WTC11 (cell line): ENCODE data around the gene THYN1. TPM values are rescaled to one million over a fixed set of nuclear protein-coding genes. Genes with fewer than 3 reads are reported as not detected.

Experiments used
- ATAC-seq: fragments of 200-7000 bp; cut with Tn5 transposase; 2 replicates; pipeline ENCODE4 v1.10.0; 2021; ENCODE audit warnings: mild to moderate bottlenecking, moderate library complexity
- CTCF ChIA-PET: fragments of 300-600 bp; sonication (Branson Sonifier 250); formaldehyde crosslinking; loops from one replicate; lab custom pipeline; 2021; ENCODE audit warnings: antibody characterized with exemption; lab: Charles Lee
- POLR2A ChIA-PET: fragments of 350-600 bp; sonication (Branson Sonifier 250); formaldehyde crosslinking; loops from one replicate; lab custom pipeline; 2021; ENCODE audit warnings: antibody characterized with exemption; lab: Charles Lee
- DNase-seq: peaks from one replicate; pipeline ENCODE4 v3.0.0; 2021; ENCODE audit warnings: low spot score
- H3K27ac Mint-ChIP-seq: 2 replicates; pipeline ENCODE4 v1.8.0; 2021; ENCODE audit warnings: mixed read lengths
- H3K27me3 Mint-ChIP-seq: 2 replicates; pipeline ENCODE4 v1.8.0; 2021; ENCODE audit warnings: low read depth, mild to moderate bottlenecking, moderate library complexity, mixed read lengths
- H3K36me3 Mint-ChIP-seq: 2 replicates; pipeline ENCODE4 v1.8.0; 2021; ENCODE audit warnings: mixed read lengths
- H3K4me1 Mint-ChIP-seq: 2 replicates; pipeline ENCODE4 v1.8.0; 2022; ENCODE audit warnings: mixed read lengths
- H3K4me3 Mint-ChIP-seq: 2 replicates; pipeline ENCODE4 v1.8.0; 2021; ENCODE audit warnings: mild to moderate bottlenecking, moderate library complexity, mixed read lengths
- H3K9me3 Mint-ChIP-seq: 2 replicates; pipeline ENCODE4 v1.8.0; 2021; ENCODE audit warnings: mixed read lengths
- ARID4B ChIP-seq: sonication (generic); formaldehyde crosslinking; IDR thresholded peaks from 2 replicates; pipeline ENCODE4 v1.8.0; 2023; ENCODE audit warnings: missing genetic modification reagents, mild to moderate bottlenecking, borderline replicate concordance
- ATF1 ChIP-seq: sonication (generic); formaldehyde crosslinking; IDR thresholded peaks from 2 replicates; pipeline ENCODE4 v1.8.1; 2023; ENCODE audit warnings: mild to moderate bottlenecking, moderate library complexity, missing genetic modification reagents
- EMX1 ChIP-seq: fragments of 250-450 bp; sonication (Bioruptor Pico); IDR thresholded peaks from 2 replicates; pipeline ENCODE4 v1.8.0; 2021; ENCODE audit warnings: mild to moderate bottlenecking
- FOXK1 ChIP-seq: sonication (generic); formaldehyde crosslinking; IDR thresholded peaks from 2 replicates; pipeline ENCODE4 v1.8.0; 2022; ENCODE audit warnings: mild to moderate bottlenecking, moderate library complexity, missing genetic modification reagents
- FOXP1 ChIP-seq: sonication (generic); formaldehyde crosslinking; IDR thresholded peaks from 2 replicates; pipeline ENCODE4 v1.8.0; 2022; ENCODE audit warnings: missing genetic modification reagents, mild to moderate bottlenecking, moderate library complexity, borderline replicate concordance
- GABPB1 ChIP-seq: sonication (generic); formaldehyde crosslinking; IDR thresholded peaks from 2 replicates; pipeline ENCODE4 v1.8.1; 2023; ENCODE audit warnings: mild to moderate bottlenecking, missing genetic modification reagents
- HMGA2 ChIP-seq: fragments of 250-450 bp; sonication (Bioruptor Pico); IDR thresholded peaks from 2 replicates; pipeline ENCODE4 v1.4.0; 2021; ENCODE audit warnings: mild to moderate bottlenecking, moderate library complexity
- IRF1 ChIP-seq: sonication (generic); formaldehyde crosslinking; IDR thresholded peaks from 2 replicates; pipeline ENCODE4 v1.8.0; 2023; ENCODE audit warnings: missing genetic modification reagents
- KAT7 ChIP-seq: sonication (generic); formaldehyde crosslinking; IDR thresholded peaks from 2 replicates; pipeline ENCODE4 v1.8.1; 2023; ENCODE audit warnings: missing genetic modification reagents, mild to moderate bottlenecking, borderline replicate concordance
- NFE2L1 ChIP-seq: sonication (generic); formaldehyde crosslinking; IDR thresholded peaks from 2 replicates; pipeline ENCODE4 v1.8.1; 2023; ENCODE audit warnings: missing genetic modification reagents
- PRRX2 ChIP-seq: fragments of 250-450 bp; sonication (Bioruptor Pico); IDR thresholded peaks from 2 replicates; pipeline ENCODE4 v1.8.0; 2021; ENCODE audit warnings: mild to moderate bottlenecking
- SP1 ChIP-seq: sonication (generic); formaldehyde crosslinking; conservative IDR thresholded peaks from 2 replicates; pipeline ENCODE4 v1.8.1; 2022; ENCODE audit warnings: missing genetic modification reagents
- ZBTB43 ChIP-seq: sonication (generic); formaldehyde crosslinking; IDR thresholded peaks from 2 replicates; pipeline ENCODE4 v1.8.1; 2023; ENCODE audit warnings: mild to moderate bottlenecking, missing genetic modification reagents
- ZNF232 ChIP-seq: sonication (generic); formaldehyde crosslinking; IDR thresholded peaks from 2 replicates; pipeline ENCODE4 v1.8.0; 2022; ENCODE audit warnings: mild to moderate bottlenecking, missing genetic modification reagents
- ZNF396 ChIP-seq: fragments of 250-450 bp; sonication (Bioruptor Pico); IDR thresholded peaks from 2 replicates; pipeline ENCODE4 v1.8.0; 2021; ENCODE audit warnings: mild to moderate bottlenecking, moderate library complexity, borderline replicate concordance
- total RNA-seq: library from RNA; stranded (reverse); gene quantifications from 3 replicates; pipeline ENCODE4 v1.2.3, GENCODE V29; 2021
- TF ChIP-seq, protein P1 (sequence below): sonication (generic); formaldehyde crosslinking; IDR thresholded peaks from 2 replicates; pipeline ENCODE4 v1.8.1; 2023; ENCODE audit warnings: mild to moderate bottlenecking, moderate library complexity, missing genetic modification reagents
- TF ChIP-seq, protein P2 (sequence below): sonication (generic); formaldehyde crosslinking; IDR thresholded peaks from 2 replicates; pipeline ENCODE4 v1.8.0; 2022; ENCODE audit warnings: mild to moderate bottlenecking, missing genetic modification reagents
- TF ChIP-seq, protein P3 (sequence below): sonication (generic); formaldehyde crosslinking; conservative IDR thresholded peaks from 2 replicates; pipeline ENCODE4 v1.8.1; 2023; ENCODE audit warnings: mild to moderate bottlenecking, low read depth, missing genetic modification reagents, moderate library complexity

THYN1 gene
- total RNA-seq, 1 experiment from 2014 or later, result 80.2 TPM

GRCh38 chr11:134226806-134227325, 26.3 kb downstream of the THYN1 start (continued):
- TF ChIP-seq IRF1 (CRISPR knock-in tag) (no peak), EMX1 (CRISPR knock-in tag) (no peak), HMGA2 (CRISPR knock-in tag) (no peak), ZNF396 (CRISPR knock-in tag) (no peak), ZNF232 (CRISPR knock-in tag) (no peak)
- TF ChIP-seq, all 79 proteins: peak for 0

DNA sequence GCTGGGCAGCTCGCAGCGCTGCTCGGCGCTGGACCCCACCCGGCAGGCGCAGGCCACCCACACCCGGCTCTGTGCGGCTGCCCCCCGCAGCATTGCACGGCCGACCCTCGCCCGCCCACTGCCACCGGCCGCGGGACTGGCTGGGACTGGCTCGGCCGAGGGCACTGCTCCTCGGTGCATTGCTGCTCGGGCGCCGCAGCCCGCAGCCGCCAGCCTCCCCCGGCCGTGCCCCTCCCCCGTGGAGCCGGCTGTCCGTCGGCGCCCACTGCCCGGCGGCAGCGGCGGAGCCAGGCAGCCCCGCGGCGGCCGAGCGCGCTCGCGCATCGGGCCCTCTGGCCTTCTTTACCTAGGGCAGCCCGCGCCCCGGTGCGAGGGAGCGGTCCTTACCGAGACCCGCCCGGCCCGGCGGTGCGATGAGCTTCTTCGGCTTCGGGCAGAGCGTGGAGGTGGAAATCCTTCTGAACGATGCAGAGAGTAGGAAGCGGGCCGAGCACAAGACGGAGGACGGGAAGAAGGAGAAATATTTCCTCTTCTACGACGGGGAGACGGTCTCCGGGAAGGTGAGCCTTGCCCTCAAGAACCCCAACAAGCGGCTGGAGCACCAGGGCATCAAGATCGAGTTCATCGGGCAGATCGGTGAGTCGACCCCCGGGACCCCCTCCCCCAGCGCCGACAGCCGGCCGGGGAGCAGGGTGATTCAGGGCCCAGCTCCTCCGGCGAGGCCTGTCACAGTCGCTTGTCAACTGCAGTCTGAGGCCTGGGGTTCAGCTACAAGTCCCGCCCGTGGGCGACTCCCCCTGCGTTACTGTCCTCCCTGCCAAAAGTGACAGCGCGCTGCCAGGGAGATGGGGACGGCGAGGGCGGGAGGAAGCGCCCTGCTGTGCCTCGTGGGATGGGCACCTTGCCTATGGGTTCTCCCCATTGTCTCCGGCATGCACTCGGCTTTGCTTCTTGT, 28.2 kb downstream of the THYN1 start:
- Mint-ChIP-seq H3K36me3 (peaks cover 9% of the 10 kb centered on the region), H3K27ac (no peak overlapping the region), H3K9me3 (no peaks in the 10 kb centered on the region), H3K4me3 (peak overlapping the region; percentile 93), H3K27me3 (peaks cover 8% of the 10 kb centered on the region), H3K4me1 (peaks cover 35% of the 10 kb centered on the region)
- POLR2A ChIA-PET, result interaction anchor here (1.2 kb wide), 1 partner anchor 29 kb away, joined by 4 read pairs; the partner anchor contains the start of genes ACAD8 and THYN1
- peak; percentile 34 for ATAC-seq
- CTCF ChIA-PET, result interaction anchor here (0.6 to 3.3 kb wide), 13 partner anchors 10 to 297 kb away, joined by 3 to 22 read pairs (median 4); partner anchors contain the start of genes ACAD8, GLB1L2, GLB1L3 and THYN1
- TF ChIP-seq SP1 (CRISPR knock-in tag) (peak; percentile 79), FOXK1 (0 out of 2 replicates have a peak, but pooled peaks have one; percentile 27), NFE2L1 (no peak), ARID4B (peak; percentile 41; the same call in 1 of the 2 replicates), ATF1 (CRISPR knock-in tag) (no peak), KAT7 (CRISPR knock-in tag) (no peak), ZBTB43 (CRISPR knock-in tag) (0 out of 2 replicates have a peak, but pooled peaks have one; percentile 32), GABPB1 (0 out of 2 replicates have a peak, but pooled peaks have one; percentile 4), FOXP1 (CRISPR knock-in tag) (peak; percentile 4), PRRX2 (0 out of 2 replicates have a peak, but pooled peaks have one; percentile 8)
- TF ChIP-seq, protein P1, sequence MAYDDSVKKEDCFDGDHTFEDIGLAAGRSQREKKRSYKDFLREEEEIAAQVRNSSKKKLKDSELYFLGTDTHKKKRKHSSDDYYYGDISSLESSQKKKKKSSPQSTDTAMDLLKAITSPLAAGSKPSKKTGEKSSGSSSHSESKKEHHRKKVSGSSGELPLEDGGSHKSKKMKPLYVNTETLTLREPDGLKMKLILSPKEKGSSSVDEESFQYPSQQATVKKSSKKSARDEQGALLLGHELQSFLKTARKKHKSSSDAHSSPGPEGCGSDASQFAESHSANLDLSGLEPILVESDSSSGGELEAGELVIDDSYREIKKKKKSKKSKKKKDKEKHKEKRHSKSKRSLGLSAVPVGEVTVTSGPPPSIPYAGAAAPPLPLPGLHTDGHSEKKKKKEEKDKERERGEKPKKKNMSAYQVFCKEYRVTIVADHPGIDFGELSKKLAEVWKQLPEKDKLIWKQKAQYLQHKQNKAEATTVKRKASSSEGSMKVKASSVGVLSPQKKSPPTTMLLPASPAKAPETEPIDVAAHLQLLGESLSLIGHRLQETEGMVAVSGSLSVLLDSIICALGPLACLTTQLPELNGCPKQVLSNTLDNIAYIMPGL (CRISPR knock-in tag), result 0 out of 2 replicates have a peak, but pooled peaks have one; percentile 53
- TF ChIP-seq, protein P2, sequence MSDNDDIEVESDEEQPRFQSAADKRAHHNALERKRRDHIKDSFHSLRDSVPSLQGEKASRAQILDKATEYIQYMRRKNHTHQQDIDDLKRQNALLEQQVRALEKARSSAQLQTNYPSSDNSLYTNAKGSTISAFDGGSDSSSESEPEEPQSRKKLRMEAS (CRISPR knock-in tag), result 0 out of 2 replicates have a peak, but pooled peaks have one; percentile 18
- TF ChIP-seq, protein P3, sequence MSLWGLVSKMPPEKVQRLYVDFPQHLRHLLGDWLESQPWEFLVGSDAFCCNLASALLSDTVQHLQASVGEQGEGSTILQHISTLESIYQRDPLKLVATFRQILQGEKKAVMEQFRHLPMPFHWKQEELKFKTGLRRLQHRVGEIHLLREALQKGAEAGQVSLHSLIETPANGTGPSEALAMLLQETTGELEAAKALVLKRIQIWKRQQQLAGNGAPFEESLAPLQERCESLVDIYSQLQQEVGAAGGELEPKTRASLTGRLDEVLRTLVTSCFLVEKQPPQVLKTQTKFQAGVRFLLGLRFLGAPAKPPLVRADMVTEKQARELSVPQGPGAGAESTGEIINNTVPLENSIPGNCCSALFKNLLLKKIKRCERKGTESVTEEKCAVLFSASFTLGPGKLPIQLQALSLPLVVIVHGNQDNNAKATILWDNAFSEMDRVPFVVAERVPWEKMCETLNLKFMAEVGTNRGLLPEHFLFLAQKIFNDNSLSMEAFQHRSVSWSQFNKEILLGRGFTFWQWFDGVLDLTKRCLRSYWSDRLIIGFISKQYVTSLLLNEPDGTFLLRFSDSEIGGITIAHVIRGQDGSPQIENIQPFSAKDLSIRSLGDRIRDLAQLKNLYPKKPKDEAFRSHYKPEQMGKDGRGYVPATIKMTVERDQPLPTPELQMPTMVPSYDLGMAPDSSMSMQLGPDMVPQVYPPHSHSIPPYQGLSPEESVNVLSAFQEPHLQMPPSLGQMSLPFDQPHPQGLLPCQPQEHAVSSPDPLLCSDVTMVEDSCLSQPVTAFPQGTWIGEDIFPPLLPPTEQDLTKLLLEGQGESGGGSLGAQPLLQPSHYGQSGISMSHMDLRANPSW (CRISPR knock-in tag), result no peak
- TF ChIP-seq, all 79 proteins: peak for 9
- peak; percentile 30 for DNase-seq
